ENCODE results near the gene SSH2.

GRCh38 chr17:29709866-29710519 lies 220.0 kb downstream of the SSH2 start:
- no peak for TF ChIP-seq GLIS3 (CRISPR knock-in tag; IDR thresholded peaks at IDR 0.05)
- TF ChIP-seq ZC3H10 (CRISPR knock-in tag; IDR thresholded peaks at IDR 0.05): no peak
- no peak for TF ChIP-seq PATZ1 (CRISPR knock-in tag; IDR thresholded peaks at IDR 0.05; ENCODE audit: borderline replicate concordance)
- TF ChIP-seq CREB5 (CRISPR knock-in tag; IDR thresholded peaks at IDR 0.05; ENCODE audit: low read depth): no peak
- no peak for TF ChIP-seq POU6F1 (CRISPR knock-in tag; IDR thresholded peaks at IDR 0.05; ENCODE audit: borderline replicate concordance, low read depth)
- no peak for TF ChIP-seq TSHZ2 (CRISPR knock-in tag; IDR thresholded peaks at IDR 0.05)
- no peak for TF ChIP-seq RARB (CRISPR knock-in tag; IDR thresholded peaks at IDR 0.05)
- TF ChIP-seq TCF4 (CRISPR knock-in tag; IDR thresholded peaks at IDR 0.05; ENCODE audit: borderline replicate concordance): no peak
- TF ChIP-seq SNAI2 (CRISPR knock-in tag; IDR thresholded peaks at IDR 0.05): no peak
